Astrocyte (in vitro differentiated cells and primary cell): Measurements from ENCODE around the gene PCYOX1L. TPM values are rescaled to one million over a fixed set of nuclear protein-coding genes. Genes with fewer than 3 reads are reported as not detected.

Experiments
- DNase-seq: peaks from one replicate; pipeline ENCODE4 v3.0.0-alpha.2; 2010; ENCODE audit warnings: low read depth
- FAIRE-seq: peaks from 2 replicates; lab custom pipeline; 2011; peaks lifted over from hg19 to GRCh38; lab: Jason Lieb, UNC
- H2AFZ ChIP-seq: 2 replicates; pipeline ENCODE4 v1.6.0; 2012; ENCODE audit warnings: low read depth, low read length, inconsistent platforms
- H3K27ac ChIP-seq: 2 replicates; pipeline ENCODE4 v1.5.1; 2011; ENCODE audit warnings: low read depth, low read length, inconsistent platforms
- H3K27me3 ChIP-seq: 2 replicates; pipeline ENCODE4 v1.6.0; 2011; ENCODE audit warnings: low read length, inconsistent platforms; ENCODE audit not compliant: insufficient read depth
- H3K36me3 ChIP-seq: 2 replicates; pipeline ENCODE4 v1.5.1; 2011; ENCODE audit warnings: low read length, inconsistent platforms; ENCODE audit not compliant: insufficient read depth
- H3K4me1 ChIP-seq: 2 replicates; pipeline ENCODE4 v1.5.1; 2011; ENCODE audit warnings: low read length, inconsistent platforms; ENCODE audit not compliant: insufficient read depth
- H3K4me2 ChIP-seq: 2 replicates; pipeline ENCODE4 v1.6.0; 2012; ENCODE audit warnings: low read length, inconsistent platforms
- H3K4me3 ChIP-seq: 2 replicates; pipeline ENCODE4 v1.5.1; 2011; ENCODE audit warnings: low read depth, mild to moderate bottlenecking, low read length, inconsistent platforms; ENCODE audit not compliant: insufficient read depth
- H3K79me2 ChIP-seq: 2 replicates; pipeline ENCODE4 v1.6.0; 2012; ENCODE audit warnings: mild to moderate bottlenecking, low read length, inconsistent platforms; ENCODE audit not compliant: insufficient read depth
- H3K9ac ChIP-seq: 2 replicates; pipeline ENCODE4 v1.6.0; 2012; ENCODE audit warnings: mild to moderate bottlenecking, low read length, inconsistent platforms
- H3K9me3 ChIP-seq: 2 replicates; pipeline ENCODE4 v1.5.1; 2012; ENCODE audit warnings: low read depth, mild to moderate bottlenecking, low read length, inconsistent platforms; ENCODE audit not compliant: insufficient read depth
- H4K20me1 ChIP-seq: 2 replicates; pipeline ENCODE4 v1.6.0; 2012; ENCODE audit warnings: low read length, inconsistent platforms; ENCODE audit not compliant: insufficient read depth
- H3K27ac Mint-ChIP-seq: one replicate; pipeline ENCODE4 v1.8.0; 2021; ENCODE audit warnings: mild to moderate bottlenecking, mixed read lengths; ENCODE audit not compliant: unreplicated experiment
- H3K27me3 Mint-ChIP-seq: one replicate; pipeline ENCODE4 v1.8.0; 2021; ENCODE audit warnings: low read depth, mixed read lengths; ENCODE audit not compliant: unreplicated experiment
- H3K36me3 Mint-ChIP-seq: one replicate; pipeline ENCODE4 v1.8.0; 2021; ENCODE audit warnings: low read depth, mixed read lengths; ENCODE audit not compliant: unreplicated experiment
- H3K4me1 Mint-ChIP-seq: one replicate; pipeline ENCODE4 v1.8.0; 2021; ENCODE audit warnings: low read depth, mixed read lengths; ENCODE audit not compliant: unreplicated experiment
- H3K4me3 Mint-ChIP-seq: one replicate; pipeline ENCODE4 v1.8.0; 2021; ENCODE audit warnings: mild to moderate bottlenecking, moderate library complexity, mixed read lengths; ENCODE audit not compliant: unreplicated experiment
- H3K9me3 Mint-ChIP-seq: one replicate; pipeline ENCODE4 v1.8.0; 2021; ENCODE audit warnings: mild to moderate bottlenecking, mixed read lengths; ENCODE audit not compliant: unreplicated experiment
- CTCF ChIP-seq: IDR thresholded peaks from 2 replicates; pipeline ENCODE4 v1.5.1; 2011; ENCODE audit warnings: low read depth, mild to moderate bottlenecking, inconsistent platforms, low read length, moderate library complexity; ENCODE audit not compliant: insufficient read depth
- EZH2 ChIP-seq: IDR thresholded peaks from 2 replicates; pipeline ENCODE4 v1.6.1; 2012; ENCODE audit warnings: mild to moderate bottlenecking, low read length, inconsistent platforms; ENCODE audit not compliant: insufficient read depth
- total RNA-seq: library from RNA; stranded (reverse); gene quantifications from 2 replicates; pipeline ENCODE4 v1.2.1, GENCODE V29; 2021

PCYOX1L gene
- total RNA-seq, 1 donor from 2014 or later = 16.6 TPM

- no peak within 1 kb of the TSS for H2AFZ ChIP-seq
- no peaks in the 10 kb centered on the region for H4K20me1 ChIP-seq
- Mint-ChIP-seq H3K4me3 (no peak within 1 kb of the TSS), H3K4me1 (peaks cover 30% of the 10 kb centered on the region), H3K27me3 (peaks cover 1% of the 10 kb centered on the region), H3K9me3 (no peaks in the 10 kb centered on the region), H3K36me3 (peaks cover 2% of the 10 kb centered on the region), H3K27ac (no peak within 1 kb of the TSS)
- H3K4me1 ChIP-seq = peaks cover 10% of the 10 kb centered on the region
- H3K79me2 ChIP-seq = no peaks in the 10 kb centered on the region
- peaks cover 3% of the 10 kb centered on the region for H3K9me3 ChIP-seq
- FAIRE-seq (no peak), DNase-seq (no peak)
- TF ChIP-seq EZH2 (no peak), CTCF (no peak)
- no peak within 1 kb of the TSS for H3K4me2 ChIP-seq
- H3K4me3 ChIP-seq = no peak within 1 kb of the TSS
- no peaks in the 10 kb centered on the region for H3K36me3 ChIP-seq
- no peak within 1 kb of the TSS for H3K9ac ChIP-seq
- H3K27me3 ChIP-seq = no peaks in the 10 kb centered on the region
- H3K27ac ChIP-seq = no peak within 1 kb of the TSS
These were observed 21.4 kb downstream of the PCYOX1L start, which contains the start of gene IL17B for GRCh38 chr5:149379177-149379761. TSS of gene IL17B (minus strand) at chr5:149379292. CDS start at chr5:149379225, 67 bp downstream.

- H3K4me1 Mint-ChIP-seq = peaks cover 34% of the 10 kb centered on the region
- H3K27ac ChIP-seq = no peak overlapping the region
- no peak overlapping the region for H3K4me3 Mint-ChIP-seq
- no peak overlapping the region for H2AFZ ChIP-seq
- FAIRE-seq (no peak), DNase-seq (no peak)
- H3K79me2 ChIP-seq = no peaks in the 10 kb centered on the region
- no peaks in the 10 kb centered on the region for H4K20me1 ChIP-seq
- TF ChIP-seq EZH2 (no peak), CTCF (no peak)
- H3K27me3 Mint-ChIP-seq = peaks cover 1% of the 10 kb centered on the region
- H3K4me1 ChIP-seq = peaks cover 10% of the 10 kb centered on the region
- H3K9ac ChIP-seq = no peak overlapping the region
- H3K9me3 ChIP-seq = peaks cover 3% of the 10 kb centered on the region
- H3K36me3 Mint-ChIP-seq = peaks cover 2% of the 10 kb centered on the region
- H3K36me3 ChIP-seq = no peaks in the 10 kb centered on the region
- no peaks in the 10 kb centered on the region for H3K9me3 Mint-ChIP-seq
- H3K4me2 ChIP-seq = no peak overlapping the region
- H3K27me3 ChIP-seq = no peaks in the 10 kb centered on the region
- H3K4me3 ChIP-seq = no peak overlapping the region
- H3K27ac Mint-ChIP-seq = no peak overlapping the region
These were observed 22.1 kb downstream of the PCYOX1L start for GRCh38 chr5:149379818-149380374.
